Stimulated activated CD4-positive, alpha-beta T cell treated with anti-CD3 and anti-CD28 coated beads, Interleukin-12 subunit alpha, Interleukin-12 subunit beta, amount 100 ng/mL, for 24 hours (primary cell): ENCODE data around the gene MAPKAP1.

Source experiments
- DNase-seq, 2 experiments: peaks; one replicate each; pipeline ENCODE4 v3.0.0-alpha.2; 2020; ENCODE audit warnings: low read depth in 2 of 2

Gene MAPKAP1

DNA sequence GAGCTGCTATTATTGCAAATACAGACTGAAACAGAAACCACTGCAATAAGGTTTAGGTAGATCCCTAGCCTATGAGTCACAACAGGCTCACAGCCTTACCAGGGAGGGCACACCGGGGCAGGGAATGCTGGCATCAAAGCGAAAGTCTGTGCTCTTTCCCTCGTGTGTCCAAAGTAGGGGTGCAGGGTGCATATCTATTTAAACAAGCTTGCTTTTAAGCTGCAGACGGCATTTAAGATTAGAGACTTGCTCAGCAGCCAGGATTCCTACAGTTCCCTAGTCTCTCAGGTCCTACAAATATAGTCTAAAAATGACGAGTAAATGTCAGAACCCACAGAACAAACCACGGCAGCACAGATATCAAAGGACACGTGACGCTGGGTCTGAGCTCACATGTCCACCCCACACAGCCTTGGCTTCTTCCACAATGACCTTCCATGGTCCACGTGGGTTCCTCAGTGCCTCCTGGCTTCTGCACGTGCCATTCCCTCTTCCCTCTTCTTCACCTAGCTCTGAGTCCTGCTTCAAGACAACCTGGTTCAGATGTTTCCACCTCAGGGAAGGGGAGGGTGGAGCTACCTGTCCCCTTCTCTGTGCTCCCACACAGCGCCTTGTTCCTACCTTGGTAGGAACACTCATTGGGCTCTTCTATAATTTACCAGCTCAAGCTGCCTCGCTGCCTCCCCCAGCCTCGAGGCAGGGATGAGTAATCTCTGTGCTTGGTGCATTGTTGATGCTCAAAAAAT lies 193.2 kb downstream of the MAPKAP1 start:
- peak in 1 of 2 experiments; percentile 24 for DNase-seq

DNA sequence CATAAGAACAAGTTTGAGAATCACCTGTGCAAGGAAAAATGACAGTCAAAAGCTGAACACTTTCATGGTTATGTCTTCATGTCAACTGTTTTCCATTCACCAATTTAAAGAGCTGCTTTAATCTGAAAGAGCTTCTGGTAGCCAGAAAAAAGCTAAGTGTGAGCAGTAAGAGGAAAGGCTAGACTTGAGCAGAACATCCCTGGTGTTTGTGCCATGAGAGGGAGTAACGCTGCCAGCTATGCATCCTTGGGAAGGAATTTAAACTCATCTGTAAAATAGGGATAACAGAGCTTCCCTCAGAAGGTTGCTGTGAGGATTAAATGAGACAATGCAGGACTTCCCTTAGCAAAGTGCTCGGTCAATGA lies 193.7 kb downstream of the MAPKAP1 start:
- DNase-seq: no peak

DNA sequence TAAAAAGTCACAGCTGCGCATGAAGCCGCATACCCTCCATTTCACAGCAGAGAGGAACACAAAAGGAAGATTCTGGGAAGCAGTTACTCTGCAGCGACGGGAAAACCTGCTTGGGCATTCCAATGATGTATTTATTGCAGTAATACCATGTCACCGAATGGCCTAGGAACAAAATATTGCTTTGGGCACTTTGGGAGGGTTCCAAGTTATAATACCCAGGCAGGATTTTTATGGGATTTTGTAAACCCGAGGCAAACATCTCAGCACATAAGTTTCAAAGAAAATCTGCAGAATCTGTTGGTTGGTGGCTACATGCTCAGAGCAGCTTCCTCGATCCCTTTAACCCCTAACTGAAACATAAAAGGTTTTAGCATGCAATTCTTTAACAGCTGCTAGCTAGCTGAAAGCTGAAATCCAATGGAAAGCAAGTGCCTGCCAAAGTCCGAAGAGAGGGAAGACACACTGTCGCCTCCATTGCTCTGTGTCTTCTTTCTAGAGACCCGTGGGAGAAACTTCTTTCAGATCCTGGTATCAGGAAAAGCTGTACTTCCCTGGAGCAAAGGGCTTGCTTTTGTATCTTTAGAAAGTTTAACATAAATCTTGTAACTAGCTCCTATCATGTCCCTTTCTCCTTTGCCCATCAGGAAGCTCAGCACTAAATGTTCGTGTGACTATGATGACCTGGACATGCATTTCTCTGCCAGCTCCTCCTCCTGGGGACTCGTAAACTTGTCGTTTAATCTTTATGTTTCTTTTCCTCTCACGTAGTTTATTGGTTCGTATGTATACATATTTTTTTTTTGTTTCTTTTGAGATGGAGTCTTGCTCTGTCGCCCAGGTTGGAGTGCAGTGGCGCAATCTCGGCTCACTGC lies 195.0 kb downstream of the MAPKAP1 start:
- DNase-seq: no peak

DNA sequence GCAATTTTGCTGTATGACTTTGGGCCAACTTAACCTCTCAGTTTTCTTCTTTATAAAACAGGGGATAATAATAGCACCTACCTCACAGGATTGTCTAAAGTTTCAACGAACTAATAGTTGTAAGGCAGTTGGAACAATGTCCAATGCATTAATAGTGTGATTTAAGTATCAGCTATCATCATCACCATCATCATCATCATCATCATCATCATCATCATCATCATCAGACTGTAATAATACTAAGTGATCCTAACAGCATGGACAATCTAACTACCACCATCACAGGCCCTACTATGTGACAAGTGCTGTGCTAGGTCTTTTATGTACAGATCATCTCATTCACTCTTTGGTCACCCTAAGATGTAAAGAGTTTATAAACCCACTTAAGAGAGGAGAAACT lies 196.0 kb downstream of the MAPKAP1 start:
- DNase-seq: no peak

DNA sequence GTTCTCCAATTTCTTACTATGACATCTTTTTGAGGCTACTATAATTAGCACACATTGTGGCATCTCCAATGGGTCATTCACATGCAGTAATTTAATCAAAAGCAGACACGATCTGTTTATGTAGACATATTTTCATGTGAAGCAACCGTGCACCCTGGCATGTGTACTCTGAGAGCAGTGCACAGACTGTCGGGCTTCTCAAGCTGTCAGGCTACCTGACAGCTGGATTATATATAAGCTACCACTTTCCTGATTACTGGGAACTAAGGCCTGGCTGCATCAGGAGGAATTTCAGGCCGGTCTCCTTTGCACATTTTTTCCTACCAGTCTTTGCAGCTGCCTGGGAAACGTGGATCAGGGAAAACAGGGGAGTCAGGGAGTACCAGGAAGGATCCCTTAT lies 197.5 kb downstream of the MAPKAP1 start:
- no peak for DNase-seq

DNA sequence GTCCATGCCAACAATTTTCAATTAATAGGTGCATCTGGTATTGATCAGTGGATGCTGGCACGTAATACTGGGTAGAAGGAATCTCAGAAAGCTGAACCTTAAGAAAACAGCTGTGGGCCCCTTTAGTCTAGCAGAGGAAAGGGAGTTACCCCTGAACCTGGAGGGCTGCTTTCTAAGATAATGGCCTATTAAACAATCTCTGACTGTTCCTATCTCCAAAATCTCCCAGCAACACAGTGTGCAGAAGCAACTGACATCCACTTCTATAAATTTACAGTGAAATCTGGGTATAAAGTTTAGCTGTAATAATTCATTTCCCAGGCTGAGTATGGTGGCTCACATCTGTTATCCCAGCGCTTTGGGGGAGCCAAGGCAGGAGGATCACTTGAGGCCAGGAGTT lies 198.8 kb downstream of the MAPKAP1 start:
- DNase-seq: no peak

DNA sequence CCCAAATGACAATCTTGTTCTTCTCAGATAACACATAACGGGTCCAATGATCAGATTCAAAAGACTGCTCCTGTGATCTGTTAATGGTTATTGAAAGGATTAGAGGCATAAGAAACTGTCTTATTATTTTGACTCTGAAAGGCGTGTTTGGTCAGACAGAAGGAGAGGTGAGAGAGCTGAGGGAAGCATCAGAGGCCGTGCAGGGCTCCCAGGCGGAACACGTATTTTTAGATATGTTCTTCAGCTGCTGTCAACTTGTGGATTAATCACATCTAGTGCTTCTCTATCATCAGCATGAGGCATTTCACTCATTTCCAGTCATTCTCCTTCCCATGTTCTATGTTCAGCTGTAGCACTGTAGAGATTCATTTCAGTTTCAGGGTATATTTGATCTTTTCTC lies 199.8 kb downstream of the MAPKAP1 start:
- no peak for DNase-seq

DNA sequence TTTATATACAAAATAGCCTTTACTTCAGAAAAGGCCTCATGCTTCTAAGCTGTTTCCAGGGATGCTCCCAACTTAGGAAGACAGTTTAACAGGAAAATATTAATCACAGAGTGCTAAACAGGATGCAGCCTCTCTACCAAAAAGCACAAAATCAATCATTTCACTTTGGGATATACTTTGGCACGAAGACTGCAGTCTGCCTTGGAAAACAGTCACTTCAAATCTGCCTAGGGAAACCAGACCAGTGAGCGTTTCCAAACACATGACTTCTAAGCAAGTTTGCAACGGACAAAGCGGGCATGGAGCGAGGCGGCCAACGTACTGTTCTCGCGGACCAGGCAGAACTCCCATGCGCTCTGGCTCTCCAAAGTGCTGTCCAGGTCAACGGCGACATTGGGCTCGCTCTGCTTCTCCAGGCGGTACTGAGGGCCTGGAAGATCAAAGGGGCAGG lies 201.0 kb downstream of the MAPKAP1 start:
- no peak for DNase-seq

DNA sequence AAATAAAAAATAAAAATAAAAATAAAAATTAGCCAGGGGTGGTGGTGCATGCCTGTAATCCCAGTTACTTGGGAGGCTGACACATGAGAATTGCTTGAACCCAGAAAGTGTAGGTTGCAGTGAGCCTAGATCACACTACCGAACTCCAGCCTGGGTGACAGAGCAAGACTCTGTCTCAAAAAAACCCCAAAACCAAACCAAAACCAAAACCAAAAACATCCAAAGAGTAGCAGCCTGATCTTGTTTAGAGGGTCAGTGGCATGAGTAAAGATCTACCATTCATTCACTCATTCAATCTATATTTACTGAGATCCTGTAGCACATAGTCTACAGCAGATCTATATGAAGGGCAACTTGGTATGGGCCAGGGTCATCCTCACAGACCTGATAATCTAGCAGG lies 202.4 kb downstream of the MAPKAP1 start:
- DNase-seq: no peak

DNA sequence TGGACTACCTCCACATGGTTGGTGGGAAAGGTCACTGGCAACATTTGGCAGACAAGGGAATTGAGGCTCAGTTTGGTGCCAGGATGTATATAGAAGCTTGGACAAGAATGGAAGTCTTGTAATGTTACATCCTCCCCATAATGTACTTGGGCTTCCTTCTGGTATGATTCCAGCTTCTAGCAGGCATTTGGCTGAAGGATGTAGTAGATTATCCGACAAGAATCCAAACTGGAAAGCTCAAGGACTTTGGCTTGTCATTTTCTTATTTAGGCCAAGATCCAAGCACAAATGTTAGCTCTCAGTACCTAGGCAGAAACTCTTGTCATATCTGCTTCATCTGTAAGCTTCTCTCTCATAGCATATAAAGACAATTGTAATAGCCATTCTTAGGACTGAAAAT lies 209.1 kb downstream of the MAPKAP1 start:
- no peak for DNase-seq

DNA sequence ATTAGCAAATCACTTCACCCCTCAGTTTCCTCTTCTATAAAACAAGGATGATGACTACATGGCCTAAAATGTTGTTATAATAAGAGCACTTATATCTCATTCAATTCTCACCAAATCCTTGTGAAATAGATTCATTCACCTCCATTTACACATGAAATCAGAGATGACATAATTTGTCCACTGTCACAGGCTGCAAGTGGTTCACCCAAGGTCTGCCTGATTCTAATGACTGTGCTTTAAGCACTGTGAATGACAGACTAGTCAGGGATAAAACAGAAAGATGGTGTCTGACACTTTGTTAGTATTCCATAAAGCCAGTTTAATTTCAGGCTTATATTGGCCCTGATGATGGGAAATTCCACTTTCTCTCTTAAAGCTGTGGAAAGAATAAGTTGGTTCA lies 209.5 kb downstream of the MAPKAP1 start:
- no peak for DNase-seq

DNA sequence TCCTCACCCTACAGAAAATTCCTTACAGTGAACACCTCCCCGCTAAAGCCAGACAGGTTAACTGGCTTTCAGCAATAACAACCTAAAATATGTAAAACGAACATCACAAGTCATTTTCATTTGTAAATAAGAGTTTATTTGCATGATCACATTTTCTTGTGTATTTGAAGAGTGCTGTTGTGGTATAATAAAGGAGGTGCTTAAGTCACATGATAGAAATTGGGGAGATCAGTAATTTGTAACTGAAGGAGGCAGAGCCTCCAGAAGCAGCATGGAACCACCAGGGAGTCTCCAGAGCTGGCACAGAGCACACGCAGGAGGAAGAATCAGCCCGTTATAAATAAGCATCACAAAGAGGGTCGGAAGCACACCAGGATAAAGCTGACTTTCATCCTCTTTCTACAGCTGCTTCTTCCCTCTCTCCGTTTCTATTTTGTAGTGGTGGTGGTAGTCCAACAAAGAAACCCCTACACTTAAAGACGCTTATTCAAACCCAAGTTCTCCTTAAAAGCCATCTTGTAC lies 210.6 kb downstream of the MAPKAP1 start:
- no peak for DNase-seq

DNA sequence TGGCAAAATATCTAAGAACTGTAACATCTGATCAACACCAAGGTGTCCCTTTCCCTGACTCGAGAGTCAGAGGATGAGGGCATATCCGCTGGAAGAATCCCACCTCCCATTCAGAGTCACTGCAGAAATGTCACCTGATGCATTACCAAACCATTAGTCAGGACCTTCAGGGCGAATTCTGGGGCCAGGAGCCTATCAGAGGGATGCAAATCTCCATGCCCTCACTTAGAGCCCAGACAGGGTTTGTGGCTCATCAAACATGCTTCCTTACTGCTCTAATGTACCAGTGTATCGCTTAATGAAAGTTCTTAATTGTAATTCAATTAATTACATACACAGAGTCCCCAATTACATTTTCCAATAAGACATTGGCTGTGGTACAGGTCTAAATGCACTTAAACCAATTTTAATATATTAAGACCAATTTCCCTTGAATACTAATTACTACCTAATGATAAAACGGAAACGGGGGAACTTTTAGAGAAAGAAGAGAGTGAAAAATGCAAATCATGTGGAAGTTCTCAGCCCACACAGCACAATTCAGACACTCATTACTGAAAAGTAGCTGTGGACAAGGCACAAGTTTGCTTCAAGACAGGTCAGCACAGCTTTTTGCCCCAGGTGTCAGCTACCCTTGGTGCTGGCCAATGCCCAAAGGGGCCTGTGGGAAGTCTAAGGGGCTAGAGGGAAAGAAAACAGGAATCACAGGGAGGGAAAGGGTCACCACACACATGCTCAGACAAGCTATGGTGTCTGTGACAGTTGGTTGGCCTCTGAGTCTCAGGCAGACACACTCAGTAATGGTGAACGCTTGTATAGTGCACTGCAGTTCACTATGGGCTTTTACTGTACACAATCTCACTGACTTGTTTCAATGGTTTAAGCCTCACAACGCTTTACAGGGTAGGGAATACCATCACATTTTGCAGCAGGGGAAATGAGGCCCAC lies 211.6 kb downstream of the MAPKAP1 start:
- no peak for DNase-seq

DNA sequence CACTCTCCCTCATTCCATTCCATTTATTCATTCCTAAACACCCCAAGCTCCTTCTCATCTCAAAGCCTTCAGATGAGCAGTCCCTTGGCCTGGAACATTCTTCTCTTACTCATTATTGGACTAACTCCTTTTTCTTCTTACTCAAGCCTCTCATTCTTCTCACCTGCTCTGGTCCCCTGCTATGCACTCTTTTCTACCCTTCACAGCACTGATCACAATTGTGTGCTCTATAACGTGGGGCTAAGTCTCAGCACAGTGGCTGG lies 212.4 kb downstream of the MAPKAP1 start:
- no peak for DNase-seq

DNA sequence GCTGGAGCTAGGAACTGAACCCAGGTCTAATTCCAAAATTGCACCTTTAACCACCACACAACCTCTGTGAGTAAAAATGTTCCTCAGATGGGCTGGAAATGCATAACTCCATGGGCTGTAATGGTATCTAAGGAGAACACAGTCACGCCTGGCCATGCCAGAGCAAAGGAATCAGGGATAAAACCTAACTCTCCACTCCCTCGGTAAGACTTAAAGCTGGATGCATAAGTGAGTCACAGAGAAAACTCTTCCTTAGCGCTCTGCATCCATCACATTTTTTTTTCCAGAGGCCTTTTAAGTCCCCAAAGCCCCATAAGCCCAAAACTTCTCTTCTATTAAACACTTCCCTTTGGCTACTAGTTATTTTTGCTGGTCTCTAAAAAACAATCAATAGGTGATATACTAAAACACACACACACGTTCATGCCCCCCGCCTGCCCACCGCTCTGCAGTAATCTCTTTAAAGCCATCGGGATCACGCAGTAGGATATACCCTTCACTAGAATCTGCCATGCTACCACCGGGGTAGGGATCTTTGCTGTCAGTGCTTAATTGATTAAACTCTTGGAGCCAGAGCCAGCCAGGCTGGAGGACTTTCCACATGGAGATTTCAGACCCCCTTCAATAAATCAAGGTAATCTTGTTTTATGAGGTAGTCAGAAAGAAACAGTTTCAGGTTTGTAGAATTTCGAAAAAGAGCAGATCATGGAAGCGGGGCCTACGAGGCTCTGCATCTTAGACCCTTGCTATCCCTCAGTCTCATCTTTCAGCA lies 212.9 kb downstream of the MAPKAP1 start:
- no peak for DNase-seq

DNA sequence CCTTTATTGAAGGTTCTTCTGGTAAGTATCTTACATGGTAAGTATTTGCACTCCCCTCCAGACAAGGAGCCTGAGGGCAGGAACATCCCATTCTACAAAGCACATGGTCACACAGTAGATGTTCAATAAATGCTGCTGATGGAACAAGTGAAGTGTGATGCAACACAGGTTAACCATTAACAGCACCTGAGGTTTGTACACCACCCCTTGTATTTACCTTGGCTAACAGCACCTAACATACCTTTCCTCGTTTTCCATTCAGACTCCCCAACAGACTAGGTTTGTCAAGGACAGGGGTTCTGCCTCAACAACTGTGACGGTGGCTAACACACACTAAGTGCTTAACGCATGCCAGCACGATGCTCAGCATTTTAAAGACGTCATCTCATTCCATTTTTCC lies 213.6 kb downstream of the MAPKAP1 start:
- DNase-seq: no peak

DNA sequence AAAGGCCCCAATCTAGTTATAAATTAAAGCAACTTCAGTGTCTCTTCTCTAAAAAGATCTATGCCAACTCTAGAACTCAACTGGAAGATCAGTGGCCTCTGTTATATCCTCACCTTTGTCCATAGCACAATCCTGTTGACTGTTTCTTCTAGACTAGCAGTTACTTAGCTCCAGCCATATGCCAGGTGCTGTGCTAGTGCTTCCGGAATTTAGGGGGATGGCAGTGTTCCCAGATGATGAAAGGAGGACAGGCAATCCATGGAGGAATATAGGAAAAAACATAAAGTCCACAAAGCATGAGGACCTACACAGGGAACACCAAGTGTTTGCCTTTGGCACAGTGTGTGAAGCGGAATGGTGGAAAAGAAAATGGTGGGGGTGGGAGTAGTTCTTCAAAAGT lies 214.3 kb downstream of the MAPKAP1 start:
- no peak for DNase-seq

DNA sequence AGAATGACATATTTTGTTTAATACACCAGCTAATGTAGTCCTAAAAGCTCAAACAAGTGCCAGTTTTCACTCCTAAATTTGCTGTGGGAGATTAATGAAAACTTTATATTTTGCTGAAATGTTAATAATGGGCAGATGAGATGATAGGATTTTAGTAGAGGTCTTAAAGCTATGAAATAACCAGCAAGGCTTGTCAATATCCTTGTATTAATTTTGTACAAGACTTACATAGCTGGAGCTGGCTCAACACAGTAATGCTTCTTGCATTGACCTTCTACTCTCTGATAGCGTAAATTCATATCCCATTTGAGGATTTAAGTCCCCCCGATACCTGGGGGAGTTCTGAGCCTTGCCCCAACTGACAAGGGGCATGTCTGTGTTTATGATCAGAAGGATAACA lies 219.2 kb downstream of the MAPKAP1 start:
- no peak for DNase-seq

DNA sequence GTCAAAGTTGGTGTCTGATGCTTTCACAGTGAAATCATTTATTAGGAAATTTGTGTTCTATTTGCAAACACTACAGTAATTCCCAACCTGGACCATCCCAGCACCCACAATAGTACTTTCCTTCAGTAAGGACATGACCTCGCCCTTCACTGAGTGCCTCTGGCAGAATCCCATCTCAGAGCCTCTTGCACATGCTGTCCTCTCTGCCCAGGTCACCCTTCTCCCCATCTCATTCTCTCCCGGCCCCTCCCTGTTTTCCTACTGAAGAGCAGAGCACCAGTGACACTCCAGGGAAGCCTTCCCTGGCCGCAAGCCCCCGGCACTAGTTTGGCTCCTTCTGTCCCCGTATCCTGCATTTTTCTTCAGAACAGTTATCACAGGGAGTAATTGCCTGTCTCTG lies 220.4 kb downstream of the MAPKAP1 start:
- no peak for DNase-seq

DNA sequence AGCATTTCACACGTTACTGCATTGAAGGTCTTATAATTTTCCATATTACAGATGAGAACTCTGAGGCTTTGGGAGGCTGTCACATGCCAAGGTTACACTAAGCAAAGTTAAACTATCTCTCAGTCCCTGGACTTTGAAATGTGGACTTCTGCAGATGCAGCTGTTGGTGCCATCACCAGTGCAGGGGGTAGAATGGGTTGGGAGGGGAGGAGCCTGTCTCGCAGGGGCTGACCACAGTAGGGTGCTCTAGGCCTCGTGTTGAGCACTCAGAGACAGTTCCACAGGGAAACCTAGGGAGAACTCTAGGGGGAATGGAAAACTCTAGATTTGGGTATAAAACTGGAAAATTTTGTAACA lies 220.9 kb downstream of the MAPKAP1 start:
- DNase-seq: no peak

DNA sequence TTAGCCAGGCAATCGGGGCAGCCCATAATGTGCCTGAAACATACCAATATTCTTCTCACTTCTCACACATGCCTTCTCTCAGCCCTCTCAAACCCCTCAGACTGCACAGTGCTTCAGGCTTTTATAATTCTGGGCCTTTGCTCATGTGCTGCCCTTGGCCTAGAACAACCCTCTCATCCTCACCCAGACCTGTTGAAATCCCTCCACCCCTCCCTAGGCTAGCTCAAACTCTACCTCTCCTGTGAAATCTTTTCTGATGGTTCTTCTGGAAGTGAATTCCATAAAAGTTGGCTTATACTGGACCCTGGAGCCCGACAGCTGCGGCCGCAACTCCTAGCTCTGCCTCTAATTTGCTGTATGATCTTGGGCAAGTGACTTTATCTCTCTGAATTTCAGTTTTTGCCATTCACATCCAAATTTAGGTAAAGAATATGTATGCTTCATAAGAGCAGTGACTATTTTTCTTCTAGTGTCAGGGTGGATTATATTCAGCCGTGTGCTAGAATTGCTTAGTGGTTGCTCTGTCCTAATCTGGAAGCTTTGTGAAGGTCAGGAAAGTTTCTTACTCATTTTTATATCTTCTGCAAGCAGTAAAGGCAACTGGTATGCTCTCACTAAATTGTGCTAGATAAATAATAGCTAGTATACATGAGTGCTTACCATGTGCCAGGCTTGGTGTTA lies 221.4 kb downstream of the MAPKAP1 start:
- DNase-seq: no peak
